ENCODE results near the gene TEDC2.

TEDC2 gene

GRCh38 chr16:2455081-2455845 lies 4.6 kb upstream of the TEDC2 start:
- H3K36me3 ChIP-seq (ENCODE audit: control insufficient read depth in 1 of 2, insufficient read depth in 2 of 2, low read length in 2 of 2): peaks cover 4 to 50% of the 10 kb centered on the region in 2 donors
- no peaks in the 10 kb centered on the region for H3K27me3 ChIP-seq (ENCODE audit: control insufficient read depth in 1 of 2, insufficient read depth in 2 of 2, low read length in 2 of 2)
- H3K4me3 ChIP-seq (ENCODE audit: low read depth in 1 of 2, low read length in 2 of 2): no peak overlapping the region
- no peaks in the 10 kb centered on the region for H3K9me3 ChIP-seq (ENCODE audit: control insufficient read depth in 1 of 2, low read length in 2 of 2)
- peaks cover 0 to 8% of the 10 kb centered on the region in 2 donors for H3K4me1 ChIP-seq (ENCODE audit: control insufficient read depth in 1 of 2, insufficient read depth in 2 of 2, low read length in 2 of 2)
- no peak overlapping the region for H3K27ac ChIP-seq (ENCODE audit: low read depth, low read length)
- no peak overlapping the region for H3K9ac ChIP-seq (ENCODE audit: low read depth in 1 of 2, low read length in 2 of 2)

- peaks cover 4 to 46% of the 10 kb centered on the region in 2 donors for H3K36me3 ChIP-seq (ENCODE audit: control insufficient read depth in 1 of 2, insufficient read depth in 2 of 2, low read length in 2 of 2)
Measured at GRCh38 chr16:2456551-2457153, 3.3 kb upstream of the TEDC2 start.

GRCh38 chr16:2457267-2457666 lies 2.6 kb upstream of the TEDC2 start:
- no peaks in the 10 kb centered on the region for H3K9me3 ChIP-seq (ENCODE audit: control insufficient read depth in 1 of 2, low read length in 2 of 2)
- H3K4me1 ChIP-seq (ENCODE audit: control insufficient read depth in 1 of 2, insufficient read depth in 2 of 2, low read length in 2 of 2): peaks cover 2 to 12% of the 10 kb centered on the region in 2 donors
- H3K27me3 ChIP-seq (ENCODE audit: control insufficient read depth in 1 of 2, insufficient read depth in 2 of 2, low read length in 2 of 2): no peaks in the 10 kb centered on the region
- no peak overlapping the region for H3K27ac ChIP-seq (ENCODE audit: low read depth, low read length)
- no peak overlapping the region for H3K9ac ChIP-seq (ENCODE audit: low read depth in 1 of 2, low read length in 2 of 2)
- no peak overlapping the region for H3K4me3 ChIP-seq (ENCODE audit: low read depth in 1 of 2, low read length in 2 of 2)
- peaks cover 2 to 42% of the 10 kb centered on the region in 2 donors for H3K36me3 ChIP-seq (ENCODE audit: control insufficient read depth in 1 of 2, insufficient read depth in 2 of 2, low read length in 2 of 2)

More at GRCh38 chr16:2456551-2457153, 3.3 kb upstream of the TEDC2 start:
- Histone ChIP-seq H3K27me3 (ENCODE audit: control insufficient read depth in 1 of 2, insufficient read depth in 2 of 2, low read length in 2 of 2) (no peaks in the 10 kb centered on the region), H3K9ac (ENCODE audit: low read depth in 1 of 2, low read length in 2 of 2) (no peak overlapping the region), H3K4me1 (ENCODE audit: control insufficient read depth in 1 of 2, insufficient read depth in 2 of 2, low read length in 2 of 2) (peaks cover 2 to 12% of the 10 kb centered on the region in 2 donors), H3K27ac (ENCODE audit: low read depth, low read length) (no peak overlapping the region), H3K9me3 (ENCODE audit: control insufficient read depth in 1 of 2, low read length in 2 of 2) (no peaks in the 10 kb centered on the region), H3K4me3 (ENCODE audit: low read depth in 1 of 2, low read length in 2 of 2) (no peak overlapping the region)

- Histone ChIP-seq H3K4me1 (ENCODE audit: control insufficient read depth in 1 of 2, insufficient read depth in 2 of 2, low read length in 2 of 2) (peaks cover 2 to 12% of the 10 kb centered on the region in 2 donors), H3K9me3 (ENCODE audit: control insufficient read depth in 1 of 2, low read length in 2 of 2) (no peaks in the 10 kb centered on the region), H3K27me3 (ENCODE audit: control insufficient read depth in 1 of 2, insufficient read depth in 2 of 2, low read length in 2 of 2) (no peaks in the 10 kb centered on the region), H3K27ac (ENCODE audit: low read depth, low read length) (no peak overlapping the region), H3K9ac (ENCODE audit: low read depth in 1 of 2, low read length in 2 of 2) (no peak overlapping the region), H3K36me3 (ENCODE audit: control insufficient read depth in 1 of 2, insufficient read depth in 2 of 2, low read length in 2 of 2) (peaks cover 0 to 38% of the 10 kb centered on the region in 2 donors), H3K4me3 (ENCODE audit: low read depth in 1 of 2, low read length in 2 of 2) (no peak overlapping the region)
Measured at GRCh38 chr16:2457946-2458345, 2.0 kb upstream of the TEDC2 start.

DNA sequence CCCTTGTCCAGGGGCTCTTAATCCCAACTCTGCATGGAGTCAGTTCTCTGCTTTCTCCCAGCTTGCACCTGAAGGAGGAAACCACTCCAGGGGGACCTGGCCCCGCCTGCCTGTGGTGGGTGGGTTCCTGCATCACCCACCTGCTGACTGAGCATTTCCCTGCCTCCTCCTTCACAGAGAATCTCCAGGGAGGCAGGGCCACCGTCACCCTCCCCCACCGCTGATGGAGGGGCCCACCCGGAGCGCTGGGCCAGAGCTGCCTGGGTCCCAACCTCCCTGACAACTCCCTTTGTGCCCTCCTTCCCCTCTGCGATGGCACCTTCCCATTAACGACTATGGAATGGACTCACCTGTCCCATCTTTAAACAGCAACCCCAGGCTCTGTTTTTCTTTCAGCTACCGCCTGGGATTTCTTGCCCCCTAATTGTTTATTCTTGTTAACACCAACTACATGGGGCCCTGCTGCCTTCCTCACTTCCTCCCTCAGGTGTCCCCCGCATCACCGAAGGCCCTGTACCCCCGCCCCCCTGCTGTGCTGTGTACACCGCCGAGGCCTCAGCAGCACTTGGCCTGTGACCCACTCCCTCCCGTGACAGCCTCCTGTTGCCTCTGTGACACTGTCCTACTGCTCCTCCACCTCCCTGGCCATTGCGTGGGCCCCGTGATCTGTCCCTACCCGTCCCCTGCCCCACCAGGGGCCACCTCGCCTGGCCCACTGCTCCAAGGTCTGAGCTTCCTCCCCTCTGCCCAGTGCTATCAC lies 842 bp upstream of the TEDC2 start:
- no peaks in the 10 kb centered on the region for H3K9me3 ChIP-seq (ENCODE audit: control insufficient read depth in 1 of 2, low read length in 2 of 2)
- H3K9ac ChIP-seq (ENCODE audit: low read depth in 1 of 2, low read length in 2 of 2): peak overlapping the region; percentile 46 to 48
- H3K36me3 ChIP-seq (ENCODE audit: control insufficient read depth in 1 of 2, insufficient read depth in 2 of 2, low read length in 2 of 2): peaks cover 0 to 28% of the 10 kb centered on the region in 2 donors
- no peaks in the 10 kb centered on the region for H3K27me3 ChIP-seq (ENCODE audit: control insufficient read depth in 1 of 2, insufficient read depth in 2 of 2, low read length in 2 of 2)
- H3K4me3 ChIP-seq (ENCODE audit: low read depth in 1 of 2, low read length in 2 of 2): peak overlapping the region; percentile 81 to 86
- H3K4me1 ChIP-seq (ENCODE audit: control insufficient read depth in 1 of 2, insufficient read depth in 2 of 2, low read length in 2 of 2): peaks cover 2 to 12% of the 10 kb centered on the region in 2 donors
- H3K27ac ChIP-seq (ENCODE audit: low read depth, low read length): no peak overlapping the region

DNA sequence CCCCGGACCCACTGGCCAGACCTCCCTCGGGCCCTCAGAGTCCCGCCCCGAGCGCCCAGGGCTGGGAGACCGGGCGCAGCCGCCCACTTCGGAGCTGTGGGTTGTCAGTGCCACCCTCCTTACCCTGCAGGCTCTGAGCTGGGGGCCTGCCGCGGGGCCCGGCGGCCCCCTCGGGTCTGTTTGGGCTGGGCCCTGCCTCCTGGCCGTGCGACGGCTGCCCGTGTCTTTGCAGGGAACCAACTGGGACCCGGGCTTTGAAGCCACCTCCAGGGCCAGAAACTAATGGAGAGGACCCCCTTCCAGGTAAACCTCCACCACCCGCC lies 443 bp downstream of the TEDC2 start:
- Histone ChIP-seq H3K36me3 (ENCODE audit: control insufficient read depth in 1 of 2, insufficient read depth in 2 of 2, low read length in 2 of 2) (peaks cover 0 to 21% of the 10 kb centered on the region in 2 donors), H3K9ac (ENCODE audit: low read depth in 1 of 2, low read length in 2 of 2) (no peak overlapping the region), H3K4me1 (ENCODE audit: control insufficient read depth in 1 of 2, insufficient read depth in 2 of 2, low read length in 2 of 2) (peaks cover 2 to 12% of the 10 kb centered on the region in 2 donors), H3K4me3 (ENCODE audit: low read depth in 1 of 2, low read length in 2 of 2) (peak overlapping the region; percentile 81 to 86), H3K9me3 (ENCODE audit: control insufficient read depth in 1 of 2, low read length in 2 of 2) (no peaks in the 10 kb centered on the region), H3K27me3 (ENCODE audit: control insufficient read depth in 1 of 2, insufficient read depth in 2 of 2, low read length in 2 of 2) (no peaks in the 10 kb centered on the region), H3K27ac (ENCODE audit: low read depth, low read length) (no peak overlapping the region)

GRCh38 chr16:2460916-2461315 lies 1.0 kb downstream of the TEDC2 start:
- no peak overlapping the region for H3K4me3 ChIP-seq (ENCODE audit: low read depth in 1 of 2, low read length in 2 of 2)
- H3K27me3 ChIP-seq (ENCODE audit: control insufficient read depth in 1 of 2, insufficient read depth in 2 of 2, low read length in 2 of 2): no peaks in the 10 kb centered on the region

GRCh38 chr16:2462031-2462866 lies 2.3 kb downstream of the TEDC2 start:
- Histone ChIP-seq H3K27ac (ENCODE audit: low read depth, low read length) (no peak overlapping the region), H3K9me3 (ENCODE audit: control insufficient read depth in 1 of 2, low read length in 2 of 2) (no peaks in the 10 kb centered on the region), H3K9ac (ENCODE audit: low read depth in 1 of 2, low read length in 2 of 2) (no peak overlapping the region), H3K4me3 (ENCODE audit: low read depth in 1 of 2, low read length in 2 of 2) (no peak overlapping the region), H3K36me3 (ENCODE audit: control insufficient read depth in 1 of 2, insufficient read depth in 2 of 2, low read length in 2 of 2) (peaks cover 0 to 2% of the 10 kb centered on the region in 2 donors), H3K27me3 (ENCODE audit: control insufficient read depth in 1 of 2, insufficient read depth in 2 of 2, low read length in 2 of 2) (peaks cover 0 to 5% of the 10 kb centered on the region in 2 donors), H3K4me1 (ENCODE audit: control insufficient read depth in 1 of 2, insufficient read depth in 2 of 2, low read length in 2 of 2) (peaks cover 2 to 12% of the 10 kb centered on the region in 2 donors)

More at GRCh38 chr16:2460916-2461315, 1.0 kb downstream of the TEDC2 start:
- peaks cover 2 to 12% of the 10 kb centered on the region in 2 donors for H3K4me1 ChIP-seq (ENCODE audit: control insufficient read depth in 1 of 2, insufficient read depth in 2 of 2, low read length in 2 of 2)
- H3K27ac ChIP-seq (ENCODE audit: low read depth, low read length): no peak overlapping the region
- H3K9ac ChIP-seq (ENCODE audit: low read depth in 1 of 2, low read length in 2 of 2): no peak overlapping the region
- H3K9me3 ChIP-seq (ENCODE audit: control insufficient read depth in 1 of 2, low read length in 2 of 2): no peaks in the 10 kb centered on the region
- peaks cover 0 to 16% of the 10 kb centered on the region in 2 donors for H3K36me3 ChIP-seq (ENCODE audit: control insufficient read depth in 1 of 2, insufficient read depth in 2 of 2, low read length in 2 of 2)

GRCh38 chr16:2464333-2464732 lies 4.4 kb downstream of the TEDC2 start:
- no peaks in the 10 kb centered on the region for H3K9me3 ChIP-seq (ENCODE audit: control insufficient read depth in 1 of 2, low read length in 2 of 2)
- H3K36me3 ChIP-seq (ENCODE audit: control insufficient read depth in 1 of 2, insufficient read depth in 2 of 2, low read length in 2 of 2): no peaks in the 10 kb centered on the region
- H3K9ac ChIP-seq (ENCODE audit: low read depth in 1 of 2, low read length in 2 of 2): no peak overlapping the region
- H3K27ac ChIP-seq (ENCODE audit: low read depth, low read length): no peak overlapping the region
- no peak overlapping the region for H3K4me3 ChIP-seq (ENCODE audit: low read depth in 1 of 2, low read length in 2 of 2)
- peaks cover 9 to 11% of the 10 kb centered on the region in 2 donors for H3K4me1 ChIP-seq (ENCODE audit: control insufficient read depth in 1 of 2, insufficient read depth in 2 of 2, low read length in 2 of 2)
- H3K27me3 ChIP-seq (ENCODE audit: control insufficient read depth in 1 of 2, insufficient read depth in 2 of 2, low read length in 2 of 2): peaks cover 6 to 20% of the 10 kb centered on the region in 2 donors

All from duodenal mucosa (tissue), 2 donors.